Psoas muscle (tissue), 8 donors: ENCODE results near the gene DIP2C. TPM values are rescaled to one million over a fixed set of nuclear protein-coding genes. Genes with fewer than 3 reads are reported as not detected.

Source experiments
- ATAC-seq, 4 donors: fragments of 200-7000 bp; cut with Tn5 transposase; one replicate each; pipeline ENCODE4 v1.9.1; 2020; ENCODE audit warnings: moderate library complexity in 3 of 4, mild to moderate bottlenecking in 2 of 4
- DNase-seq, 2 donors: peaks; one replicate each; pipeline ENCODE4 v3.0.0-alpha.2; 2020
- H3K27ac ChIP-seq: fragments of 200-600 bp; one replicate; pipeline ENCODE4 v1.8.0; 2022
- H3K27me3 ChIP-seq, 3 donors: fragments of 200-600 bp in 1 of 3; one replicate each; pipeline versions ENCODE4 v1.6.1 to v1.8.0; 2013 to 2022; ENCODE audit warnings: low read length in 2 of 3, mild to moderate bottlenecking in 2 of 3, moderate library complexity in 1 of 3; ENCODE audit not compliant: insufficient read depth in 3 of 3
- H3K36me3 ChIP-seq, 2 donors: fragments of 200-600 bp in 1 of 2; one replicate each; pipeline versions ENCODE4 v1.6.1 to v1.8.0; 2013 to 2022; ENCODE audit warnings: low read depth in 1 of 2, mild to moderate bottlenecking in 1 of 2, moderate library complexity in 1 of 2; ENCODE audit not compliant: insufficient read depth in 1 of 2
- H3K4me1 ChIP-seq: fragments of 200-600 bp; one replicate; pipeline ENCODE4 v1.8.0; 2022
- H3K4me3 ChIP-seq: fragments of 200-600 bp; one replicate; pipeline ENCODE4 v1.8.0; 2022; ENCODE audit warnings: mild to moderate bottlenecking
- H3K9me3 ChIP-seq: fragments of 200-600 bp; one replicate; pipeline ENCODE4 v1.8.0; 2022
- CTCF ChIP-seq: fragments of 200-600 bp; IDR thresholded peaks from one replicate; pipeline ENCODE4 v1.8.0; 2022; ENCODE audit warnings: antibody characterized with exemption
- WGBS, 3 donors: extraction: QIAGEN DNeasy Blood & Tissue Kit; methylation state at CpG; one replicate each; pipeline versions ENCODE4 v1.1.6 to v1.1.7; 2013; 5-methylcytosine and 5-hydroxymethylcytosine counted together
- intact Hi-C, 2 donors: fragments of 100-400 bp; cut with DNase I; formaldehyde crosslinking; loops; one replicate each; pipeline versions ENCODE4 v1.11.0 to v1.14.2; 2022
- polyA plus RNA-seq, 3 donors: library from polyadenylated mRNA; stranded (reverse); fragments of 200-250 nt; gene quantifications; one replicate each; pipeline ENCODE4 v1.2.3, GENCODE V29; 2013
- total RNA-seq, 4 donors: library from RNA; stranded (reverse); fragmentation: NEBNext Ultra II Directional in 2 of 4; extraction: Animal tissue kit (Norgen Biotek cat#: 25700) in 2 of 4; gene quantifications; one replicate each; pipeline versions ENCODE4 v1.2.1 to v1.2.4, GENCODE V29; 2021 to 2023
- donor health status: healthy with polysubstance abuse.
- donor health status: DM: no; HTN: no; CAD: no; lungs with moderate emphysema.
- donor health status: Bipolar disorder and iron deficiency.
- donor health status: healthy.
- donor health status: DM: yes; HTN: yes; CAD: no.
- donor health status: DM: no; HTN: no; CAD: no.
- donor health status: DM: no; HTN: no; CAD: no.
- donor health status: DM: yes; HTN: yes; CAD: no.

Gene DIP2C
- total and polyA plus RNA-seq, 7 donors = 7.7 to 32.0 (median 25.0) TPM

DNA sequence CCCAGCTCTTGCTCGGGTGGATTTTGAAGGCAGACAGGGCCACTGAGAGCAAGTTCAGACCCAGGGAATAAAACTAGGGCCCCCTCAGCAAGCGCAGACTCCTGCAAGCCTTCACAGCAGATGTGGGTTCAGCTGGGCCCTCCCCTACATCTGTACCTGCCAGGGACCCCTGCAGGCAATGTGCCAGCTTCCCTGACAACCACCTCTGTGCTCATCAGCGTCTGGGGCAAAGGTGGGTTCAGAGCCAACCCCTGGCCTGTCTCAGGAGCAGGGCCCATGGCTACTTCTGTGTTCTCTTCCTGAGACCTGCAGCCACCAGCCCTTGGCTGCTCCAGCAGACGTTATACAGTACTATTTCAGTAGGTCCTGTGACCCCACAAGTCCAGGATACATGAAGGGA, 189.5 kb downstream of the DIP2C start:
- WGBS, 3 donors = 68 to 73% (median 68%) methylated on average over 4 of the region's 4 CpGs
- ATAC-seq = peak in 2 of 4 donors; percentile 12 to 23
- peak in 1 of 2 donors; percentile 42 for DNase-seq

DNA sequence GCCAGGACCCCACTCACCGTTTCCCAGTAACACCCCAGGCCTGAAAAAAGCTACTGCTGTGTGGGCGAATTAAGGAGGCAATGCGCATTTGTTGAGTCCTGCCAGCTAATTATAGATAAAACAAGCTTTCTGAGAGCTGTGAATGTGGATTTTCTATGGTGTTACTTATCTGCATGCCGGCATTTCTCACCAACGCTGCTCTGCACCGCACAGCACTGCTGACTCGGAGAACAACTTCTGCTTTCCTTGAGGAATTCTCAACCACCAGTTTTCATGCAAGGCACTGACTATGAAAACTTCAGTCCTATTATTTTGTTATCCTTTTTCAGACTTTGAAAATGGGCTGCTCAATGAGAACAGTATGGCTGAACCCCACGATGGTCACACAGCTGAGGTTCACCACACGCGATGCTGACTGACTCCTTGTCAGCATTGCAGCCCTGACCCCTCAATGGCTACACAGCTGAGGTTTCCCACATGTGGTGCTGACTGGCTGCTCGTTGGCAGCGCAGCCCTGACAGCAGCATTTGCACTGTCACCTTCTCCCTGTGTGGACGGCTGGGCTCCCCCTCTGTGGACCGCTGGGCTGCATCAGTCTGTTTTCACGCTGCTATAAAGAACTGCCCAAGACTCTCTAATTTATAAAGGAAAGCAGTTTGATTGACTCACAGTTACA, 190.6 kb downstream of the DIP2C start:
- H3K9me3 ChIP-seq = no peaks in the 10 kb centered on the region
- no peaks in the 10 kb centered on the region for H3K27me3 ChIP-seq
- H3K4me1 ChIP-seq = peaks cover 30% of the 10 kb centered on the region
- no peak overlapping the region for H3K4me3 ChIP-seq
- DNase-seq (peak in 1 of 2 donors; percentile 34), ATAC-seq (peak in 1 of 4 donors; percentile 35)
- no peaks in the 10 kb centered on the region for H3K36me3 ChIP-seq
- intact Hi-C loops = no loop called here
- 89 to 94% (median 90%) methylated on average over 15 of the region's 15 CpGs for WGBS, 3 donors
- no peak for TF ChIP-seq CTCF
- no peak overlapping the region for H3K27ac ChIP-seq

More for the DNA sequence above, 189.5 kb downstream of the DIP2C start:
- H3K36me3 ChIP-seq = no peaks in the 10 kb centered on the region
- H3K9me3 ChIP-seq = no peaks in the 10 kb centered on the region
- no peak overlapping the region for H3K27ac ChIP-seq
- intact Hi-C loops = no loop called here
- no peak for TF ChIP-seq CTCF
- H3K27me3 ChIP-seq = no peaks in the 10 kb centered on the region
- no peak overlapping the region for H3K4me3 ChIP-seq
- H3K4me1 ChIP-seq = peaks cover 19% of the 10 kb centered on the region

GRCh38 chr10:497898-498451, 191.5 kb downstream of the DIP2C start:
- Histone ChIP-seq H3K4me1 (peaks cover 34% of the 10 kb centered on the region), H3K4me3 (no peak overlapping the region), H3K9me3 (no peaks in the 10 kb centered on the region), H3K27ac (no peak overlapping the region), H3K36me3 (no peaks in the 10 kb centered on the region), H3K27me3 (no peaks in the 10 kb centered on the region)
- intact Hi-C loops = no loop called here
- ATAC-seq (peak in 2 of 4 donors; percentile 30 to 61), DNase-seq (peak in 1 of 2 donors; percentile 50)
- WGBS, 3 donors = 73 to 93% (median 76%) methylated on average over 6 of the region's 6 CpGs
- TF ChIP-seq CTCF = no peak

DNA sequence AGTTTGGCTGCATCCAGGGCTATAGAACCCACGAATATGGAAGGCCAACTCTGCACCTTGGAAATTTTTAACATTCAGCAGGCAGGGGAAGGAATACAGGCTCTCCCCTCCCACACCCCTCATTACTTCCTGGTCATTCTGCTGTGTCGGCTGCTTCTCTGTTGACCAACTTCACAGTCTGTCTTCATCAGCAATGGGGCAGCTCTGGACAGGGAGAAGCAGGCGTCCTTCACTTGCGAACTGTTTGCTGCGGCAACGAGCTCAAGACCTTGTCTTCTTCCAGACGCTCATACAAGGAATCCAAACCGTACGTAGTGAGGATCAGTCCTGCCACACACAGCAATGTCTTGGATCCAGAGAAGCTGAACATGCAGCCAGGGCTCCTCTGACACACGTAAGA, 192.2 kb downstream of the DIP2C start:
- DNase-seq (no peak), ATAC-seq (no peak)
- intact Hi-C loops = no loop called here

More for the DNA sequence above, 192.2 kb downstream of the DIP2C start:
- H3K27ac ChIP-seq = no peak overlapping the region
- no peaks in the 10 kb centered on the region for H3K27me3 ChIP-seq
- no peak overlapping the region for H3K4me3 ChIP-seq
- no peaks in the 10 kb centered on the region for H3K36me3 ChIP-seq
- peaks cover 41% of the 10 kb centered on the region for H3K4me1 ChIP-seq
- TF ChIP-seq CTCF = no peak
- WGBS, 3 donors = 93 to 95% (median 93%) methylated on average over 10 of the region's 10 CpGs
- no peaks in the 10 kb centered on the region for H3K9me3 ChIP-seq
